ENCODE measurements around the gene PTBP3. TPM values are rescaled to one million over a fixed set of nuclear protein-coding genes. Genes with fewer than 3 reads are reported as not detected.

The PTBP3 gene
- total RNA-seq, 1 experiment from 2014 or later, result 100 TPM

- H3K36me3 Mint-ChIP-seq, result peaks cover 3% of the 10 kb centered on the region
- no peaks in the 10 kb centered on the region for H3K27me3 Mint-ChIP-seq (ENCODE audit: low read depth)
- ChIA-PET POLR2A (no interaction called here), CTCF (interaction anchor here (0.6 to 2.9 kb wide), 11 partner anchors 9 to 754 kb away, joined by 3 to 21 read pairs (median 3); partner anchors contain the start of gene HSDL2)
- no peak overlapping the region for H3K4me3 Mint-ChIP-seq
- TF ChIP-seq RORB (CRISPR knock-in tag; IDR thresholded peaks at IDR 0.05) (no peak), ZNF121 (CRISPR knock-in tag; IDR thresholded peaks at IDR 0.05) (peak; percentile 39; the same call in 1 of the 2 replicates)
- DNase-seq (ENCODE audit: low spot score) (no peak), ATAC-seq (no peak)
- H3K9me3 Mint-ChIP-seq, result peaks cover 7% of the 10 kb centered on the region
- no peak overlapping the region for H3K27ac Mint-ChIP-seq
- peaks cover 5% of the 10 kb centered on the region for H3K4me1 Mint-ChIP-seq
These were observed 26.8 kb upstream of the PTBP3 start for GRCh38 chr9:112360047-112360804.

- no peak for DNase-seq (ENCODE audit: low spot score)
- no peaks in the 10 kb centered on the region for H3K27me3 Mint-ChIP-seq (ENCODE audit: low read depth)
- ATAC-seq, result no peak
- H3K4me3 Mint-ChIP-seq, result no peak overlapping the region
- H3K4me1 Mint-ChIP-seq, result peaks cover 22% of the 10 kb centered on the region
- ChIA-PET CTCF (interaction anchor here (1.6 kb wide), 1 partner anchor 243 kb away, joined by 5 read pairs; no protein-coding TSS in a partner anchor), POLR2A (no interaction called here)
- no peaks in the 10 kb centered on the region for H3K36me3 Mint-ChIP-seq
- peaks cover 3% of the 10 kb centered on the region; the same call in 1 of the 2 replicates for H3K9me3 Mint-ChIP-seq
- no peak overlapping the region for H3K27ac Mint-ChIP-seq
- TF ChIP-seq E2F1 (CRISPR knock-in tag; IDR thresholded peaks at IDR 0.05), result no peak
- TF ChIP-seq ATF6 (CRISPR knock-in tag; IDR thresholded peaks at IDR 0.05), result no peak
- no peak for TF ChIP-seq JUN (CRISPR knock-in tag; IDR thresholded peaks at IDR 0.05)
- TF ChIP-seq MLX (CRISPR knock-in tag; IDR thresholded peaks at IDR 0.05), result no peak
- TF ChIP-seq ZNF281 (CRISPR knock-in tag; IDR thresholded peaks at IDR 0.05), result no peak
- TF ChIP-seq ZMAT4 (CRISPR knock-in tag; IDR thresholded peaks at IDR 0.05), result no peak
- TF ChIP-seq FOXK1 (CRISPR knock-in tag; IDR thresholded peaks at IDR 0.05), result no peak
- no peak for TF ChIP-seq ZBTB43 (CRISPR knock-in tag; IDR thresholded peaks at IDR 0.05)
- no peak for TF ChIP-seq E2F4 (CRISPR knock-in tag; IDR thresholded peaks at IDR 0.05; ENCODE audit: borderline replicate concordance, low read depth)
- TF ChIP-seq MYBL2 (CRISPR knock-in tag; IDR thresholded peaks at IDR 0.05), result no peak
- TF ChIP-seq AFF4 (CRISPR knock-in tag; IDR thresholded peaks at IDR 0.05; ENCODE audit: borderline replicate concordance), result no peak
- no peak for TF ChIP-seq CREM (CRISPR knock-in tag; IDR thresholded peaks at IDR 0.05)
- TF ChIP-seq GTF2I (CRISPR knock-in tag; conservative IDR thresholded peaks at IDR 0.05), result no peak
- TF ChIP-seq PRRX2 (CRISPR knock-in tag; IDR thresholded peaks at IDR 0.05), result no peak
These were observed 22.0 kb upstream of the PTBP3 start for GRCh38 chr9:112355427-112355897.
